Measurements from ENCODE around the gene IGF1R.

The IGF1R gene

DNA sequence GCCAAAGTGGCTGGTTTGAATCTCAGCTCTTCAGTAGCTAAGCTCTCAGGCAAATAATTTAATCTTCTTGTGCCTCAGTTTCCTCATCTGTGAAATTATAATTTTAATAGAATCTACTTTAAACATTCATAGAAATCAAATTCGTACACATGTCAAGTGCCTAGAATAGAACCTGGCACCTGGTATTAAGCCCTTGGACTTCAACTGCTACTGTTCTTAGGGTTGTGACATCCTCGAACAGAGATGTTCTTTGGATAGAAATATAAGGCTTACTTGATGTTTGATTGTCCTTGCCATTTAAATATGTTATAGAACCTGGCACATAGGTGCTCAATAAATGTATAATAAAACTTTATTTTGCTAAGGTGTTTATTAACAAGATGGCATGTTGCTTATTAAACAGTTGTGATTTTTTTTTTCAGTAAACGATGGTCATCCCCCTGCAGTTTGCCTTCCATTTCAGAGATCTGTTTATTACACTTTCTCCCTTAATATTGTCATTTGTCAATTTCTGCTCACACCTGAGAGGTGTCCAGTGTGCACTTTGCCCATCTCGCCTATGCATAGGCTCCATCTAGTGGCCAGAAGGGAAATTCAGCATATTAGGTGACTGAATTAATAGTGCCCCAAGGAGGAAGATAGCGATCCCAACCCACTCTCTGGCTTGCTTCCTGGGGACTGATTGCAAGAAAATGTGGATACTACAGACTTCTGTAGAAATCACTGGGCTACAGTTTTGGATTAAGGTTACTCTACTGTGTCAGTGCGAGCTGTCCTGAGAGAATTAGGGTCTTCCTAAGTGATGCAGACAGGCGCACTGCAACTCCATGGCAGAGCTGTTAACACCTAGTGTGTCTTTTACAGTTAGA lies 10.7 kb downstream of the IGF1R start:
- H3K27ac ChIP-seq (replicated peaks): no peak overlapping the region
- H3K27me3 ChIP-seq (ENCODE audit: insufficient read depth, poor library complexity, severe bottlenecking): no peaks in the 10 kb centered on the region
- H3K4me3 ChIP-seq (replicated peaks; ENCODE audit: insufficient read depth, low read length): no peak overlapping the region
- TF ChIP-seq, protein P1, sequence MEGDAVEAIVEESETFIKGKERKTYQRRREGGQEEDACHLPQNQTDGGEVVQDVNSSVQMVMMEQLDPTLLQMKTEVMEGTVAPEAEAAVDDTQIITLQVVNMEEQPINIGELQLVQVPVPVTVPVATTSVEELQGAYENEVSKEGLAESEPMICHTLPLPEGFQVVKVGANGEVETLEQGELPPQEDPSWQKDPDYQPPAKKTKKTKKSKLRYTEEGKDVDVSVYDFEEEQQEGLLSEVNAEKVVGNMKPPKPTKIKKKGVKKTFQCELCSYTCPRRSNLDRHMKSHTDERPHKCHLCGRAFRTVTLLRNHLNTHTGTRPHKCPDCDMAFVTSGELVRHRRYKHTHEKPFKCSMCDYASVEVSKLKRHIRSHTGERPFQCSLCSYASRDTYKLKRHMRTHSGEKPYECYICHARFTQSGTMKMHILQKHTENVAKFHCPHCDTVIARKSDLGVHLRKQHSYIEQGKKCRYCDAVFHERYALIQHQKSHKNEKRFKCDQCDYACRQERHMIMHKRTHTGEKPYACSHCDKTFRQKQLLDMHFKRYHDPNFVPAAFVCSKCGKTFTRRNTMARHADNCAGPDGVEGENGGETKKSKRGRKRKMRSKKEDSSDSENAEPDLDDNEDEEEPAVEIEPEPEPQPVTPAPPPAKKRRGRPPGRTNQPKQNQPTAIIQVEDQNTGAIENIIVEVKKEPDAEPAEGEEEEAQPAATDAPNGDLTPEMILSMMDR (IDR thresholded peaks at IDR 0.05; ENCODE audit: insufficient read depth, low read length): peak; percentile 77
- TF ChIP-seq, protein P2, sequence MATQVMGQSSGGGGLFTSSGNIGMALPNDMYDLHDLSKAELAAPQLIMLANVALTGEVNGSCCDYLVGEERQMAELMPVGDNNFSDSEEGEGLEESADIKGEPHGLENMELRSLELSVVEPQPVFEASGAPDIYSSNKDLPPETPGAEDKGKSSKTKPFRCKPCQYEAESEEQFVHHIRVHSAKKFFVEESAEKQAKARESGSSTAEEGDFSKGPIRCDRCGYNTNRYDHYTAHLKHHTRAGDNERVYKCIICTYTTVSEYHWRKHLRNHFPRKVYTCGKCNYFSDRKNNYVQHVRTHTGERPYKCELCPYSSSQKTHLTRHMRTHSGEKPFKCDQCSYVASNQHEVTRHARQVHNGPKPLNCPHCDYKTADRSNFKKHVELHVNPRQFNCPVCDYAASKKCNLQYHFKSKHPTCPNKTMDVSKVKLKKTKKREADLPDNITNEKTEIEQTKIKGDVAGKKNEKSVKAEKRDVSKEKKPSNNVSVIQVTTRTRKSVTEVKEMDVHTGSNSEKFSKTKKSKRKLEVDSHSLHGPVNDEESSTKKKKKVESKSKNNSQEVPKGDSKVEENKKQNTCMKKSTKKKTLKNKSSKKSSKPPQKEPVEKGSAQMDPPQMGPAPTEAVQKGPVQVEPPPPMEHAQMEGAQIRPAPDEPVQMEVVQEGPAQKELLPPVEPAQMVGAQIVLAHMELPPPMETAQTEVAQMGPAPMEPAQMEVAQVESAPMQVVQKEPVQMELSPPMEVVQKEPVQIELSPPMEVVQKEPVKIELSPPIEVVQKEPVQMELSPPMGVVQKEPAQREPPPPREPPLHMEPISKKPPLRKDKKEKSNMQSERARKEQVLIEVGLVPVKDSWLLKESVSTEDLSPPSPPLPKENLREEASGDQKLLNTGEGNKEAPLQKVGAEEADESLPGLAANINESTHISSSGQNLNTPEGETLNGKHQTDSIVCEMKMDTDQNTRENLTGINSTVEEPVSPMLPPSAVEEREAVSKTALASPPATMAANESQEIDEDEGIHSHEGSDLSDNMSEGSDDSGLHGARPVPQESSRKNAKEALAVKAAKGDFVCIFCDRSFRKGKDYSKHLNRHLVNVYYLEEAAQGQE (IDR thresholded peaks at IDR 0.05; ENCODE audit: insufficient replicate concordance, low read depth): no peak
- peak in 1 of 2 experiments; percentile 51 for DNase-seq (ENCODE audit: low read depth in 1 of 2, low spot score in 1 of 2)

DNA sequence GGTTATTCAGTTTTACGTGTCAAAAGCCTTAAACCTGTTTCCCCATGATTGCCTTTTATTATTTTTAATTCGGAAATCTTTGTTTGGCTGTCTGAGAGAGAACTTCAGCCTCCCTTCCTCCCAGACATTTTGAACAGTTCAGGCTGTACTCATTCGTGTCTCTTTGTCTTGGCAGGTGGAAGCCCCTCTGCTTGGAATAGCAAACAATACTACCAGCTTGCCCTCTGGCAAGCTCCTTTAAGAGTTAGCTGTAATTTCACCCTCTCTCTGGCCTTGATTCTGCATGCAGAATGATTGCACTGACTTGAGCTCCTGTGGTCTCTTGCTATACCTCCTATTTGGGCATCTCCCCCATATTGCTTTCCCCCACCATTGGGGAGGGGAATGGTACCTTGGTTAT lies 11.7 kb downstream of the IGF1R start:
- Histone ChIP-seq H3K4me3 (replicated peaks; ENCODE audit: insufficient read depth, low read length) (no peak overlapping the region), H3K27ac (replicated peaks) (no peak overlapping the region), H3K27me3 (ENCODE audit: insufficient read depth, poor library complexity, severe bottlenecking) (no peaks in the 10 kb centered on the region)
- TF ChIP-seq SPI1 (IDR thresholded peaks at IDR 0.05; ENCODE audit: borderline replicate concordance, low read depth): no peak
- TF ChIP-seq POLR2AphosphoS5 (IDR thresholded peaks at IDR 0.05; ENCODE audit: low read depth): no peak
- TF ChIP-seq, protein P1 (IDR thresholded peaks at IDR 0.05; ENCODE audit: insufficient read depth, low read length): no peak
- TF ChIP-seq, protein P2 (IDR thresholded peaks at IDR 0.05; ENCODE audit: insufficient replicate concordance, low read depth): no peak
- TF ChIP-seq GABPA (IDR thresholded peaks at IDR 0.05; ENCODE audit: low read depth): no peak
- DNase-seq (ENCODE audit: low read depth in 1 of 2, low spot score in 1 of 2): no peak

DNA sequence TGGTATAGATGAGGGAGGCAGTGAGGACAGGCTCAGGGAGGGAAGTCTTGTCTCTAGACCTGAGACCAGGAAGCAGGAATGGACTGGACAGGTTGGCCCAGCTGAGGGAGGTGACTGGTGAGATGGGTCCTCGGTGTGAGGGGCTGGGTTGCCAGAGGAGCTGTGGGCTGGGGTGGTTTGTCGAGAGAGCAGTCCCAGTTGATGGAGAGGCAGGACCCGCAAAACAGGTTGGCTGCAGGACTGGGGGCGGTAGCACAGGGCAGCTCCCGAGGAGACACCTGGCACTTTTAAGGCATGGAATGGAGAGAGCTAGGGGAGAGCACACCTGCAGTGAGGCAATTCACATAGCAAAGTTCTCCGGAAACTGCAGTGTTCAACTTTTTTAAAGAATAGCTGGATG lies 14.7 kb downstream of the IGF1R start:
- TF ChIP-seq GABPA (IDR thresholded peaks at IDR 0.05; ENCODE audit: low read depth) (no peak), POLR2AphosphoS5 (IDR thresholded peaks at IDR 0.05; ENCODE audit: low read depth) (no peak), SPI1 (IDR thresholded peaks at IDR 0.05; ENCODE audit: borderline replicate concordance, low read depth) (no peak)
- TF ChIP-seq, protein P2 (IDR thresholded peaks at IDR 0.05; ENCODE audit: insufficient replicate concordance, low read depth): no peak
- TF ChIP-seq, protein P1 (IDR thresholded peaks at IDR 0.05; ENCODE audit: insufficient read depth, low read length): no peak
- no peak for DNase-seq (ENCODE audit: low read depth in 1 of 2, low spot score in 1 of 2)
- no peak overlapping the region for H3K27ac ChIP-seq (replicated peaks)

More for the DNA sequence above, 14.7 kb downstream of the IGF1R start:
- no peak overlapping the region for H3K4me3 ChIP-seq (replicated peaks; ENCODE audit: insufficient read depth, low read length)
- H3K27me3 ChIP-seq (ENCODE audit: insufficient read depth, poor library complexity, severe bottlenecking): no peaks in the 10 kb centered on the region
